ENCODE data around the gene TYROBP.
A peak's percentile ranks its signal among the peaks of the same experiment; 100 is the strongest.
"Not testable (repeated sequence)": the region's sequence is repeated elsewhere in the genome, so short reads cannot be mapped to it uniquely, and the experiment has no call there.

TYROBP gene

GRCh38 chr19:35898499-35898809 lies 9.6 kb downstream of the TYROBP start:
- no peak for DNase-seq

- no peak for DNase-seq
Observed at GRCh38 chr19:35897706-35898451, 10.2 kb downstream of the TYROBP start.

- DNase-seq: no peak
Observed at GRCh38 chr19:35896643-35897040, 11.5 kb downstream of the TYROBP start.

GRCh38 chr19:35895911-35896642 lies 12.0 kb downstream of the TYROBP start:
- no peak for DNase-seq

GRCh38 chr19:35894342-35894741 lies 13.8 kb downstream of the TYROBP start:
- no peak for DNase-seq

GRCh38 chr19:35891819-35892218 lies 16.3 kb downstream of the TYROBP start:
- DNase-seq: not testable (repeated sequence)

GRCh38 chr19:35890113-35890650 lies 17.9 kb downstream of the TYROBP start:
- DNase-seq: no peak

- no peak for DNase-seq
Observed at GRCh38 chr19:35889370-35890112, 18.6 kb downstream of the TYROBP start.

- no peak for DNase-seq
Observed at GRCh38 chr19:35888398-35888797, 19.7 kb downstream of the TYROBP start.

GRCh38 chr19:35887197-35887596 lies 20.9 kb downstream of the TYROBP start:
- no peak for DNase-seq

- no peak for DNase-seq
Observed at GRCh38 chr19:35885904-35886303, 22.2 kb downstream of the TYROBP start.

GRCh38 chr19:35885225-35885738 lies 22.8 kb downstream of the TYROBP start:
- no peak for DNase-seq

GRCh38 chr19:35883882-35884281 lies 24.2 kb downstream of the TYROBP start:
- DNase-seq: no peak

GRCh38 chr19:35882114-35882832 lies 25.8 kb downstream of the TYROBP start:
- DNase-seq: peak; percentile 68

- peak; percentile 80 for DNase-seq
Observed at GRCh38 chr19:35879770-35880317, 28.3 kb downstream of the TYROBP start.

GRCh38 chr19:35879068-35879467 lies 29.0 kb downstream of the TYROBP start:
- no peak for DNase-seq

GRCh38 chr19:35874392-35874930 lies 33.6 kb downstream of the TYROBP start:
- DNase-seq: no peak

- no peak for DNase-seq
Observed at GRCh38 chr19:35872180-35872579, 35.9 kb downstream of the TYROBP start.

GRCh38 chr19:35871611-35872010 lies 36.5 kb downstream of the TYROBP start:
- DNase-seq: no peak

- DNase-seq: no peak
Observed at GRCh38 chr19:35870798-35871197, 37.3 kb downstream of the TYROBP start.

GRCh38 chr19:35870124-35870736 lies 37.9 kb downstream of the TYROBP start:
- DNase-seq: peak; percentile 77

Measured in activated CD4-positive, alpha-beta T cell treated with anti-CD3 and anti-CD28 coated beads, Interleukin-2, amount 50 U/mL, for 16 hours (primary cell).